Measurements from ENCODE around the gene SLC28A3. TPM values are rescaled to one million over a fixed set of nuclear protein-coding genes. Genes with fewer than 3 reads are reported as not detected.

Gene SLC28A3
- total RNA-seq, 1 experiment from 2014 or later, result not detected

GRCh38 chr9:84319632-84320031 is 20.9 kb downstream of the SLC28A3 start:
- H3K4me3 Mint-ChIP-seq, result no peak overlapping the region
- ATAC-seq, result no peak
- no peaks in the 10 kb centered on the region for H3K27me3 Mint-ChIP-seq (ENCODE audit: low read depth)
- H3K27ac Mint-ChIP-seq, result no peak overlapping the region
- no peaks in the 10 kb centered on the region for H3K9me3 Mint-ChIP-seq
- DNase-seq (ENCODE audit: low spot score), result no peak
- no peaks in the 10 kb centered on the region for H3K36me3 Mint-ChIP-seq
- no peak for TF ChIP-seq TEAD1 (CRISPR knock-in tag; IDR thresholded peaks at IDR 0.05)
- TF ChIP-seq ZNF423 (CRISPR knock-in tag; IDR thresholded peaks at IDR 0.05), result no peak
- TF ChIP-seq SP1 (CRISPR knock-in tag; conservative IDR thresholded peaks at IDR 0.05), result no peak
- no peak for TF ChIP-seq NR3C1 (CRISPR knock-in tag; conservative IDR thresholded peaks at IDR 0.05; ENCODE audit: low read depth)
- TF ChIP-seq, protein P1, sequence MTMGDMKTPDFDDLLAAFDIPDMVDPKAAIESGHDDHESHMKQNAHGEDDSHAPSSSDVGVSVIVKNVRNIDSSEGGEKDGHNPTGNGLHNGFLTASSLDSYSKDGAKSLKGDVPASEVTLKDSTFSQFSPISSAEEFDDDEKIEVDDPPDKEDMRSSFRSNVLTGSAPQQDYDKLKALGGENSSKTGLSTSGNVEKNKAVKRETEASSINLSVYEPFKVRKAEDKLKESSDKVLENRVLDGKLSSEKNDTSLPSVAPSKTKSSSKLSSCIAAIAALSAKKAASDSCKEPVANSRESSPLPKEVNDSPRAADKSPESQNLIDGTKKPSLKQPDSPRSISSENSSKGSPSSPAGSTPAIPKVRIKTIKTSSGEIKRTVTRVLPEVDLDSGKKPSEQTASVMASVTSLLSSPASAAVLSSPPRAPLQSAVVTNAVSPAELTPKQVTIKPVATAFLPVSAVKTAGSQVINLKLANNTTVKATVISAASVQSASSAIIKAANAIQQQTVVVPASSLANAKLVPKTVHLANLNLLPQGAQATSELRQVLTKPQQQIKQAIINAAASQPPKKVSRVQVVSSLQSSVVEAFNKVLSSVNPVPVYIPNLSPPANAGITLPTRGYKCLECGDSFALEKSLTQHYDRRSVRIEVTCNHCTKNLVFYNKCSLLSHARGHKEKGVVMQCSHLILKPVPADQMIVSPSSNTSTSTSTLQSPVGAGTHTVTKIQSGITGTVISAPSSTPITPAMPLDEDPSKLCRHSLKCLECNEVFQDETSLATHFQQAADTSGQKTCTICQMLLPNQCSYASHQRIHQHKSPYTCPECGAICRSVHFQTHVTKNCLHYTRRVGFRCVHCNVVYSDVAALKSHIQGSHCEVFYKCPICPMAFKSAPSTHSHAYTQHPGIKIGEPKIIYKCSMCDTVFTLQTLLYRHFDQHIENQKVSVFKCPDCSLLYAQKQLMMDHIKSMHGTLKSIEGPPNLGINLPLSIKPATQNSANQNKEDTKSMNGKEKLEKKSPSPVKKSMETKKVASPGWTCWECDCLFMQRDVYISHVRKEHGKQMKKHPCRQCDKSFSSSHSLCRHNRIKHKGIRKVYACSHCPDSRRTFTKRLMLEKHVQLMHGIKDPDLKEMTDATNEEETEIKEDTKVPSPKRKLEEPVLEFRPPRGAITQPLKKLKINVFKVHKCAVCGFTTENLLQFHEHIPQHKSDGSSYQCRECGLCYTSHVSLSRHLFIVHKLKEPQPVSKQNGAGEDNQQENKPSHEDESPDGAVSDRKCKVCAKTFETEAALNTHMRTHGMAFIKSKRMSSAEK (CRISPR knock-in tag; IDR thresholded peaks at IDR 0.05; ENCODE audit: borderline replicate concordance), result no peak
- TF ChIP-seq, protein P2, sequence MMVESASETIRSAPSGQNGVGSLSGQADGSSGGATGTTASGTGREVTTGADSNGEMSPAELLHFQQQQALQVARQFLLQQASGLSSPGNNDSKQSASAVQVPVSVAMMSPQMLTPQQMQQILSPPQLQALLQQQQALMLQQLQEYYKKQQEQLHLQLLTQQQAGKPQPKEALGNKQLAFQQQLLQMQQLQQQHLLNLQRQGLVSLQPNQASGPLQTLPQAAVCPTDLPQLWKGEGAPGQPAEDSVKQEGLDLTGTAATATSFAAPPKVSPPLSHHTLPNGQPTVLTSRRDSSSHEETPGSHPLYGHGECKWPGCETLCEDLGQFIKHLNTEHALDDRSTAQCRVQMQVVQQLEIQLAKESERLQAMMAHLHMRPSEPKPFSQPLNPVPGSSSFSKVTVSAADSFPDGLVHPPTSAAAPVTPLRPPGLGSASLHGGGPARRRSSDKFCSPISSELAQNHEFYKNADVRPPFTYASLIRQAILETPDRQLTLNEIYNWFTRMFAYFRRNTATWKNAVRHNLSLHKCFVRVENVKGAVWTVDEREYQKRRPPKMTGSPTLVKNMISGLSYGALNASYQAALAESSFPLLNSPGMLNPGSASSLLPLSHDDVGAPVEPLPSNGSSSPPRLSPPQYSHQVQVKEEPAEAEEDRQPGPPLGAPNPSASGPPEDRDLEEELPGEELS (CRISPR knock-in tag; IDR thresholded peaks at IDR 0.05), result no peak
- no peak for TF ChIP-seq TEAD4 (CRISPR knock-in tag; IDR thresholded peaks at IDR 0.05)
- no peak for TF ChIP-seq RORB (CRISPR knock-in tag; IDR thresholded peaks at IDR 0.05)
- TF ChIP-seq AFF4 (CRISPR knock-in tag; IDR thresholded peaks at IDR 0.05; ENCODE audit: borderline replicate concordance), result no peak
- no peak for TF ChIP-seq USF2 (CRISPR knock-in tag; IDR thresholded peaks at IDR 0.05)
- TF ChIP-seq STAT6 (CRISPR knock-in tag; conservative IDR thresholded peaks at IDR 0.05; ENCODE audit: low read depth), result no peak
- no peak for TF ChIP-seq HMGA2 (CRISPR knock-in tag; IDR thresholded peaks at IDR 0.05)
- no peak for TF ChIP-seq ZBTB43 (CRISPR knock-in tag; IDR thresholded peaks at IDR 0.05)
- no peak for TF ChIP-seq ZNF425 (CRISPR knock-in tag; conservative IDR thresholded peaks at IDR 0.05)
- H3K4me1 Mint-ChIP-seq, result peaks cover 4% of the 10 kb centered on the region
- CTCF ChIA-PET, result no interaction called here
- POLR2A ChIA-PET, result interaction anchor here (0.6 kb wide), 1 partner anchor 16 kb away, joined by 3 read pairs; no protein-coding TSS in a partner anchor

Data from WTC11 (cell line).